K562 (cell line): ENCODE data around the gene RPUSD1. TPM values are rescaled to one million over a fixed set of nuclear protein-coding genes. Genes with fewer than 3 reads are reported as not detected.

Experiments used
- MED1 ChIP-seq: sonication (generic); formaldehyde crosslinking; IDR thresholded peaks from 2 replicates; pipeline ENCODE4 v1.8.1; 2023; ENCODE audit warnings: missing genetic modification reagents, borderline replicate concordance
- REST ChIP-seq, 2 experiments: fragments of 450-650 bp; formaldehyde crosslinking in 1 of 2; IDR thresholded peaks; 2 replicates each; pipeline versions ENCODE4 v1.4.0 to v1.6.1; 2014 to 2020; ENCODE audit warnings: mild to moderate bottlenecking in 2 of 2, borderline replicate concordance in 1 of 2, low read depth in 1 of 2
- STAT5B ChIP-seq: fragments of 250-450 bp; sonication (Bioruptor Pico); IDR thresholded peaks from 2 replicates; pipeline ENCODE4 v1.8.0; 2021; ENCODE audit warnings: mild to moderate bottlenecking, inconsistent platforms
- ZNF12 ChIP-seq: sonication (generic); formaldehyde crosslinking; IDR thresholded peaks from 2 replicates; pipeline ENCODE4 v1.4.0; 2020; ENCODE audit warnings: mild to moderate bottlenecking, missing genetic modification reagents
- ZNF444 ChIP-seq: fragments of 250-450 bp; sonication (Bioruptor Pico); IDR thresholded peaks from 2 replicates; pipeline ENCODE4 v1.4.0; 2020; ENCODE audit warnings: mild to moderate bottlenecking, moderate library complexity
- ZNF507 ChIP-seq: conservative IDR thresholded peaks from 2 replicates; pipeline ENCODE4 v1.6.1; 2017; ENCODE audit warnings: missing genetic modification characterization, missing compliant biosample characterization
- polyA plus RNA-seq, 8 experiments: library from polyadenylated mRNA; depleted of rRNA in 4 of 8; stranded (reverse) in 5 of 8; unstranded in 3 of 8; fragments of >200 nt; fragmentation: Nextera tagmentation in 2 of 8; fragmentation: Illumina TruSeq in 1 of 8; extraction: Ambion mirVana in 2 of 8; extraction: Trizol in 1 of 8; gene quantifications; 2 replicates each; pipeline versions ENCODE4 v1.2.1 to v1.2.3, GENCODE V29; 2011 to 2014; ENCODE audit warnings: inconsistent platforms in 1 of 8, missing spikeins in 1 of 8
- total RNA-seq, 7 experiments: library from RNA; depleted of rRNA in 6 of 7; stranded (reverse); fragments of >200 nt in 6 of 7; fragmentation: Illumina TruSeq in 2 of 7; extraction: Trizol in 2 of 7; gene quantifications; 2 replicates each; pipeline versions ENCODE4 v1.2.1 to v1.2.3, GENCODE V29; 2011 to 2021; ENCODE audit warnings: low replicate concordance in 1 of 7

Gene RPUSD1
- total and polyA plus RNA-seq, 9 of the 15 experiments (the other 6 are each of a cell fraction or from before 2014, with no cell fraction given), result 0.45 to 56.6 (median 12.0) TPM

GRCh38 chr16:752007-752312 is 36.2 kb downstream of the RPUSD1 start (continued):
- TF ChIP-seq REST (IDR thresholded peaks at IDR 0.05; ENCODE audit: borderline replicate concordance) (no peak), REST (CRISPR knock-in tag; IDR thresholded peaks at IDR 0.05; ENCODE audit: low read depth) (no peak), ZNF12 (CRISPR knock-in tag) (no peak), ZNF507 (no peak), STAT5B (CRISPR knock-in tag) (no peak), ZNF444 (CRISPR knock-in tag) (no peak), MED1 (CRISPR knock-in tag) (no peak)
